HEK293T (cell line): ENCODE data around the gene SCN8A.

Source experiments
- CTCF ChIA-PET: fragments of 350-600 bp; formaldehyde crosslinking; extraction: SDS; loops from one replicate; lab custom pipeline; 2021; ENCODE audit warnings: antibody characterized with exemption, inconsistent platforms; lab: Yijun Ruan, JAX
- POLR2A ChIA-PET: fragments of 350-600 bp; formaldehyde crosslinking; extraction: SDS; loops from one replicate; lab custom pipeline; 2020; ENCODE audit warnings: antibody characterized with exemption, inconsistent platforms; lab: Yijun Ruan, JAX
- DNase-seq: peaks from one replicate; pipeline ENCODE4 v3.0.0; 2012; ENCODE audit warnings: mixed read lengths; ENCODE audit errors: extremely low spot score
- ARNT ChIP-seq: fragments of 450-650 bp; IDR thresholded peaks from 2 replicates; pipeline ENCODE4 v1.6.1; 2017; ENCODE audit warnings: mild to moderate bottlenecking
- BHLHE40 ChIP-seq: fragments of 450-650 bp; IDR thresholded peaks from 2 replicates; pipeline ENCODE4 v1.6.1; 2016; ENCODE audit warnings: mild to moderate bottlenecking, moderate library complexity, borderline replicate concordance
- CTBP1 ChIP-seq: fragments of 450-650 bp; IDR thresholded peaks from 2 replicates; pipeline ENCODE4 v1.6.1; 2016; ENCODE audit warnings: borderline replicate concordance
- ELF4 ChIP-seq: fragments of 450-650 bp; IDR thresholded peaks from 2 replicates; pipeline ENCODE4 v1.6.1; 2017; ENCODE audit warnings: antibody characterized with exemption
- FOXA1 ChIP-seq: fragments of 450-650 bp; IDR thresholded peaks from 2 replicates; pipeline ENCODE4 v1.6.1; 2016; ENCODE audit warnings: mild to moderate bottlenecking
- FOXK2 ChIP-seq: fragments of 450-650 bp; IDR thresholded peaks from 2 replicates; pipeline ENCODE4 v1.6.1; 2016; ENCODE audit warnings: mild to moderate bottlenecking
- FOXM1 ChIP-seq: fragments of 450-650 bp; IDR thresholded peaks from 2 replicates; pipeline ENCODE4 v1.6.1; 2017; ENCODE audit warnings: mild to moderate bottlenecking, borderline replicate concordance
- HDGF ChIP-seq: fragments of 450-650 bp; IDR thresholded peaks from 2 replicates; pipeline ENCODE4 v1.6.1; 2017; ENCODE audit warnings: antibody characterized with exemption, borderline replicate concordance
- L3MBTL2 ChIP-seq: fragments of 450-650 bp; conservative IDR thresholded peaks from 2 replicates; pipeline ENCODE4 v1.6.1; 2016; ENCODE audit warnings: mild to moderate bottlenecking
- LEF1 ChIP-seq: fragments of 450-650 bp; IDR thresholded peaks from 2 replicates; pipeline ENCODE4 v1.6.1; 2017; ENCODE audit warnings: mild to moderate bottlenecking, borderline replicate concordance
- NFRKB ChIP-seq: fragments of 450-650 bp; IDR thresholded peaks from 2 replicates; pipeline ENCODE4 v1.6.1; 2016; ENCODE audit warnings: mild to moderate bottlenecking, moderate library complexity
- PKNOX1 ChIP-seq: fragments of 450-650 bp; IDR thresholded peaks from 2 replicates; pipeline ENCODE4 v1.6.1; 2016
- SP1 ChIP-seq: fragments of 450-650 bp; IDR thresholded peaks from 2 replicates; pipeline ENCODE4 v1.6.1; 2017
- SUZ12 ChIP-seq: fragments of 450-650 bp; IDR thresholded peaks from 2 replicates; pipeline ENCODE4 v1.6.1; 2016; ENCODE audit warnings: mild to moderate bottlenecking
- TARDBP ChIP-seq: fragments of 450-650 bp; IDR thresholded peaks from 2 replicates; pipeline ENCODE4 v1.6.1; 2016
- ZNF384 ChIP-seq: fragments of 450-650 bp; IDR thresholded peaks from 2 replicates; pipeline ENCODE4 v1.6.1; 2016

SCN8A gene

GRCh38 chr12:51631591-51631990 is 40.6 kb downstream of the SCN8A start:
- ChIA-PET POLR2A (no interaction called here), CTCF (no interaction called here)
- no peak for TF ChIP-seq SUZ12
- TF ChIP-seq BHLHE40, result no peak
- no peak for DNase-seq

GRCh38 chr12:51632623-51633022 is 41.6 kb downstream of the SCN8A start:
- CTCF ChIA-PET, result no interaction called here
- POLR2A ChIA-PET, result no interaction called here

GRCh38 chr12:51635346-51635745 is 44.3 kb downstream of the SCN8A start:
- DNase-seq, result no peak
- ChIA-PET CTCF (no interaction called here), POLR2A (no interaction called here)
- TF ChIP-seq TARDBP, result no peak
- no peak for TF ChIP-seq ELF4
- TF ChIP-seq NFRKB, result no peak
- TF ChIP-seq SUZ12, result no peak
- TF ChIP-seq BHLHE40, result no peak
- TF ChIP-seq LEF1, result no peak
- TF ChIP-seq PKNOX1, result no peak
- TF ChIP-seq L3MBTL2, result no peak
- no peak for TF ChIP-seq ARNT
- no peak for TF ChIP-seq HDGF
- TF ChIP-seq FOXM1, result no peak
- TF ChIP-seq FOXK2, result no peak
- no peak for TF ChIP-seq FOXA1
- TF ChIP-seq SP1, result no peak
- TF ChIP-seq CTBP1, result no peak
- TF ChIP-seq ZNF384, result no peak

More at GRCh38 chr12:51632623-51633022, 41.6 kb downstream of the SCN8A start:
- DNase-seq, result no peak
- TF ChIP-seq ELF4 (no peak), ARNT (no peak), HDGF (no peak), SUZ12 (no peak), FOXM1 (no peak), ZNF384 (no peak), PKNOX1 (no peak), L3MBTL2 (no peak), TARDBP (no peak), LEF1 (no peak), NFRKB (no peak), CTBP1 (no peak), SP1 (no peak), BHLHE40 (no peak), FOXK2 (no peak), FOXA1 (no peak)

DNA sequence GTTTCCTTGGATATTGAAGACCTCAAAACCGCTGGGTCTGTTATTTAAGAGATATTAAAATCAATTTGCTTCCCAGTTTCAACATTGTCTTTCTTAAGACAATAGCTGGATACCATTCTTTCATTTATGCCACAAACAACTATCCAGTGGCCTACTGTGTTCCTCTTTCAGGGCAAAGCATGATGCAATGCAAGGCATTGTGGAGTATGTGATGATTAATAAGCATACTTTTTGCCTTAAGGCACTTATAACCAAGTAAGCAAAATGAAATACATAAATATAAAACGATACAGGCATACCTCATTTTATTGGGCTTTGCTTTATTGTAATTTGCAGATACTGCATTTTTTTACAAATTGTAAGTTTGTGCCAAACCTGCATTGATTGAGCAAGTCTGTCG is 45.5 kb downstream of the SCN8A start:
- ChIA-PET POLR2A (no interaction called here), CTCF (no interaction called here)
- TF ChIP-seq FOXM1 (no peak), SP1 (no peak), L3MBTL2 (no peak), ARNT (no peak), HDGF (no peak), BHLHE40 (no peak), NFRKB (no peak), CTBP1 (no peak), PKNOX1 (no peak), ZNF384 (no peak), ELF4 (no peak)
- no peak for DNase-seq

- CTCF ChIA-PET, result no interaction called here
- POLR2A ChIA-PET, result no interaction called here
These were observed 46.0 kb downstream of the SCN8A start for GRCh38 chr12:51636986-51637385.

More at GRCh38 chr12:51636986-51637385, 46.0 kb downstream of the SCN8A start:
- TF ChIP-seq ARNT (no peak), PKNOX1 (no peak), L3MBTL2 (no peak), NFRKB (no peak), CTBP1 (no peak), HDGF (no peak), FOXA1 (no peak), SUZ12 (no peak), TARDBP (no peak), FOXK2 (no peak), FOXM1 (no peak), ZNF384 (no peak), ELF4 (no peak), BHLHE40 (no peak), SP1 (no peak), LEF1 (no peak)
- DNase-seq, result no peak
